Measurements from ENCODE around the gene WIZ.
"Not testable (repeated sequence)": the region's sequence is repeated elsewhere in the genome, so short reads cannot be mapped to it uniquely, and the experiment has no call there.

Gene WIZ

GRCh38 chr19:15449620-15450527 lies at the start of gene WIZ:
TSS of gene WIZ (minus strand) at chr19:15449956. CDS start at chr19:15448307, 1,649 bp downstream.
- peak; percentile 99 for DNase-seq (ENCODE audit: insufficient read length, low spot score)
- FAIRE-seq: peak; percentile 8

- DNase-seq (ENCODE audit: insufficient read length, low spot score): no peak
- FAIRE-seq: no peak
Observed at GRCh38 chr19:15498910-15499309, 49.2 kb upstream of the WIZ start.

- DNase-seq (ENCODE audit: insufficient read length, low spot score): no peak
- no peak for FAIRE-seq
Observed at GRCh38 chr19:15498156-15498858, 48.6 kb upstream of the WIZ start.

DNA sequence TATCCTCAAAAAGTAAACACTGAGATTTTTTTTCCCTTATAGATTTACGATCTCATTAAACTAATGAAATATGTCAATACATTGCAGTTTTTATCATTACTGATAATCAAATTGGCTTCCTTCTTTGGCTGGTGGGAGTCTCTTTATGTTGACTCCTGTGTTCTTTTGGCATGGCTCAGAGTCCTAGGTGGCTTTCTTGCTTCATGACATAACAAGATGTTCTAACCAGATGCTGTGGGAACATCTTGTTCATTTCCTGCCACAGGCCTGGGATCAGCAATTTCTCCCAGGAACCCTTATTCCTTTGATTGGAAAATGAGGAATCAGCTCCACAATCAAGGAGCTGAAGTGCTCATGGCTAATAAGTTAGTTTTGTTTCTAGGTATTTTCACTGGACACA lies 45.4 kb upstream of the WIZ start:
- no peak for DNase-seq (ENCODE audit: insufficient read length, low spot score)
- no peak for FAIRE-seq

DNA sequence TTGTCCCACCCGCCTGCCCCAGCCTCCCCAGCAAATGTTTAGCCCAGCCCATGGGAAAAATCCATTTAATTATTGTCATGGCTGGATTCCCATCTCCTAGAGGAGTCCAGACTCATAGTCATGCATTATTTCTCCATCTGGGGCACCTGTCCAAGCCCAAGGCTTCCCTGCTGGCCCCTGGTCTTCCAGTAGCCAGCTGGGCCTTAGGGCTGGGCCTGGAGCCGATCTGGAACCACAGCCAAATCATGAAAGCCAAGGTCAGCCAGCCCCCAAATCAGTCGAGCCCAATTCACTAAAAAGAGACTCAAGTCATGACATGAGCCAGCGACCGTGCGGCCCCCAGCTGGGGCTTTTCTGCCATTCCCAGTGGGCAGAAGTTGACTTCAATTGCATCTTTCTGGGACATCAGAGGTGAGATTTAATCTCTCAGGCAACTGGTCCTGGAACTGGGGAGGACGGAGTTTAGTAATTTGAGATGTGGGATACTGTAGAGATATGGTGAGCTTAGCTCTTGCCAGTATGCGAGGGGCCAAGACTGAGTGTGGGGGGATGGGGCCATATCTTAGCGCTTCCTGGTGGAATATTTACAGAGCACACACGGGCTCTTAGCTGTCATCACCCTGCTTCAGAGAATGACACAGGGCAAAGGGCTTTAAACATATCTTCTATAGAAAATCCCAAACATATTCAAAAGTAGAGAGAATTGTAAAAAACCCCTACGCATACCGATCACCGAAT lies 38.9 kb upstream of the WIZ start:
- FAIRE-seq (no peak), DNase-seq (ENCODE audit: insufficient read length, low spot score) (no peak)

DNA sequence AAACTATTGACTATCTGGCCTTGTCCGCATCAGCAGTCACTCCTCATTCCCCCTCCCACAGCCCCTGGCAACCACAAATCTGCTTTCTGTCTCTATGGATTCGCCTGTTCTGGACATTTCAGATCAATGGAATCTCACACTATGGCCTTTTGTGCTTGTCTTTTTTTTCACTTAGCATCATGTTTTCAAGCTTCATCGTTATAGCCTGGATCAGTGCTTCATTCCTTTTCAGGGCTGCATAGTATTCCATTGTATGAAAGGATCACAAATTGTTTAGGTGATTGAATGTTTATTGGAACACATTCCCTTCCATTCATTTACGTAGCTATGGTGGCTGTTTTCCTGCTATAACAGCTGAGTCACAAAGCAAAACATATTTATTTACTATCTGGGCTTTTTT lies 37.3 kb upstream of the WIZ start:
- no peak for FAIRE-seq
- DNase-seq (ENCODE audit: insufficient read length, low spot score): no peak

GRCh38 chr19:15485768-15486167 lies 36.0 kb upstream of the WIZ start:
- not testable (repeated sequence) for FAIRE-seq; DNase-seq (ENCODE audit: insufficient read length, low spot score)

- FAIRE-seq: not testable (repeated sequence)
Observed at GRCh38 chr19:15480996-15481395, 31.2 kb upstream of the WIZ start.

GRCh38 chr19:15479391-15480345 lies 29.9 kb upstream of the WIZ start, which contains the start of gene PGLYRP2:
TSS of gene PGLYRP2 (minus strand) at chr19:15479501. CDS start at chr19:15479371, 130 bp downstream.
- FAIRE-seq (no peak), DNase-seq (ENCODE audit: insufficient read length, low spot score) (no peak)

More at GRCh38 chr19:15480996-15481395, 31.2 kb upstream of the WIZ start:
- DNase-seq (ENCODE audit: insufficient read length, low spot score): not testable (repeated sequence)

- DNase-seq (ENCODE audit: insufficient read length, low spot score) (no peak), FAIRE-seq (no peak)
Observed at GRCh38 chr19:15476325-15476724, 26.6 kb upstream of the WIZ start.

DNA sequence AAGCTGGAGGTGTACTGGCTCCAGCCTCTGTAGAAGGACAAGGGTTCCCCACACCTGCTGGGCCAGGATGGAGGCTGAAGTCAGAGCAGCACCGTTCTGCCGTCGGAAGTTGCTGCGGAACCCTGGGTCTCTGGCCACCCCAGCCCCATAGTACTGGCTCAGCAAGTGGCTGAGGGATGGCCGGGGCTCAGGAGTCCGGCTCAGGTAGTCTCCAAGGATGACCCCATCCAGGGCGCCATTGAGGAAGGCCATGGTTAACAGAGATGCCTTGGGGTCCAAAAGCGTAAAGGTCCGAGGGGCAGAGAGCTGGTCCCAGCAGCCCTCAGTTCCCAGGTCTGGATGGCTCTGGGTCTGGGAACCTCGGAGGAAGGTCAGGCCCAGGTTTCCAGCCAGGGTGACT lies 25.9 kb upstream of the WIZ start:
- FAIRE-seq (no peak), DNase-seq (ENCODE audit: insufficient read length, low spot score) (no peak)

DNA sequence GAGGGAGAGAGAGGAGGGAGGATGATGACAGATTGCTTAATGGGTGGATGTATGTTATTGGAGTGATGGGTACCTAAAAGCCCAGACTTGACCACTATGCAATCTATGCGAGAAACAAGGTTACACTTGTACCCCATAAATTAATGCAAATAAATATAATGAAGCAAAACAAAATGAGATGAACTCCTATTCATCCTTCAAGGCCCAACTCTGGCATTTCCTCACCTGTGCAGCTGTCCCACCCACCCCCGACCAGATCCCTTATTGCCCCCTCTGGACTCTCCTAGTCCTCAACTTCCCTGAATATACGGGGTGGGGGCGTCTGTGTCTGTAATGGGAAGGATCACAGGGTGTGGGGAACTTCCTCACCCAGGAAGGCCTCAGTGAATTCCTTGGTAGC lies 25.4 kb upstream of the WIZ start:
- DNase-seq (ENCODE audit: insufficient read length, low spot score): no peak
- no peak for FAIRE-seq

GRCh38 chr19:15473821-15474220 lies 24.1 kb upstream of the WIZ start:
- not testable (repeated sequence) for DNase-seq (ENCODE audit: insufficient read length, low spot score); FAIRE-seq

DNA sequence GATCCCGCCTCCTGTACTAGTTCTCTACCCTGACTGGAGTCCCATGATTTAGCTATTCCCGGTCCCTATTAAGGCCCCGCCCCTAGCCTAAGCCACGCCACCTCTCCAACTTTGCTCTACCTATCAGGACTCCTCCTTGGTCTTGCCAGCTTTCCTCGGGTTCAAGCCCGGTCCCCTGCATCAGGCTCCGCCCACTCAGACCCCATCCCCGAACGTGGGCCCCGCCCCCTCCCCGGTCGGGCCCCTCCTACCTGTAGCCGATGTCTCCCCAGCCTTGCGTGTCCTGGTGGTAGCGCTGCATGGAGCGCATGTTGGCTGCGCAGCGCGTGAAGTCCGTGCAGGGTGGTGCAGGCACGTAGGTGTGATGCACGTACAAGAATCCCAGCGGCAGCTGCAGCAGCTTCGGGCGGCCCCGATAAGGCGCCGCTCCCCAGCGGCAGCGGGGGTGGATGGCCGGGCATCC lies 21.9 kb upstream of the WIZ start:
- FAIRE-seq: no peak
- no peak for DNase-seq (ENCODE audit: insufficient read length, low spot score)

DNA sequence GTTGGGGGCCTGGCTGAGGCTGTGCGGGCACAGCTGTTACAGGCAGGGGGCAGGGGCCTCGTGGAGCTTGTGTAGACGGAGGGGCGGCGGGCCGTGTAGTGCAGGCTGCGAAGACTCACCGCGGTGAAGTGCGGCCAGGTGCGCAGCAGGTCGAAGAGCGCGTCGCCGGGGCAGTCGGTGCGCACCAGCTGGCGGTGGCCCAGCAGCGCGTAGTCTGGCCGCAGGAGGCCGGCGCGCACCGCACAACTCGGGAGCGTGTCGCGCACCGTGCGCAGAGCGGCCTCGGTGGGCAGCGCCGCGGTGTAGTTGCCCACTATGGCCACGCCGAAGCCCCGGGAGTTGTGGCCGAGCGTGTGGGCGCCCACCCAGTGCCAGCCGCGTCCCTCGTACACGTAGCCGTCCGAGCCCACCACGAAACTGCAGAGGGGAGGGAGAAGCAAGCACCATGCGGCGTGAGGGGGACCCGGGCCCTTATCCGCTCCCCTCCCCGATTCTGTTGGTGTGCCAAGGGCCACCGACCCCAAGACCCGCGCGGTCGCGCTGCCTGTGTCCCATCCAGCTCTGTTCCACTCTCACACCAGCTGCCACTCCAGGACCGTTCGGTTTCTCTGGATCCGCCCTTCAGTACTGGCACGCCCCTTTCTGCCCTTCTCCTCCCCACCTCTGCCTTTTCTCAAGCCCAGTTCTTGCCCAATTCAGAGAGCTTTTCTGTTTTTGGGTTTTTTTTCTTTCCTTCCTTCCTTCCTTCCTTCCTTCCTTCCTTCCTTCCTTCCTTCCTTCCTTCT lies 19.9 kb upstream of the WIZ start:
- DNase-seq (ENCODE audit: insufficient read length, low spot score): no peak
- no peak for FAIRE-seq

GRCh38 chr19:15468675-15469512 lies 19.1 kb upstream of the WIZ start:
- DNase-seq (ENCODE audit: insufficient read length, low spot score) (no peak), FAIRE-seq (no peak)

DNA sequence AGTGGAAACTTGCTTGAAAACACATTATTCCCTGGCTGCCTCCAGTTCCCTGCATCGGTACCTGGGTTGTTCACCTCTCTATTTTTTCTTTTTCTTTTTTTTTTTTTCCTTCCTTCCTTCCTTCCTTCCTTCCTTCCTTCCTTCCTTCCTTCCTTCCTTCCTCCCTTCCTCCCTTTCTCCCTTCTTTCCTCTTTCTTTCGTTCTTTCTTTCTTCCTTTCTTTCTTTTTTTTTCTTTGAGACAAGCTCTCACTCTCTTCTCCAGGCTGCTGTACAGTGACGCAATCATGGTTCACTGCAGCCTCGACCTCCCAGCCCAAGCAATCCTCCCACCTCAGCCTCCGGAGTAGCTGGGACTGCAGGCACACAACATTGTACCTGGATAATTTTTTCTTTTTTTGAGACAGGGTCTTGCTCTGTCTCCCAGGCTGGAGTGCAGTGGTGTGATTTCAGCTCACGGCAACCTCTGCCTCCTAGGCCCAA lies 18.0 kb upstream of the WIZ start:
- DNase-seq (ENCODE audit: insufficient read length, low spot score) (no peak), FAIRE-seq (no peak)

Data from GM19239 (cell line).